Tibial nerve (tissue), 4 donors: ENCODE data around the gene AFF3. TPM values are rescaled to one million over a fixed set of nuclear protein-coding genes. Genes with fewer than 3 reads are reported as not detected.

Experiments
- DNase-seq, 2 donors: peaks; one replicate each; pipeline ENCODE4 v3.0.0-alpha.2; 2019; ENCODE audit warnings: low spot score in 2 of 2
- H3K27ac ChIP-seq, 4 donors: fragments of 200-600 bp; sonication (generic) in 3 of 4; one replicate each; pipeline ENCODE4 v1.5.1; 2017 to 2019; ENCODE audit warnings: mild to moderate bottlenecking in 1 of 4
- H3K27me3 ChIP-seq, 2 donors: fragments of 200-600 bp; sonication (generic) in 1 of 2; one replicate each; pipeline versions ENCODE4 v1.5.1 to v1.6.0; 2017 to 2019
- H3K36me3 ChIP-seq, 3 donors: fragments of 200-600 bp; sonication (generic); one replicate each; pipeline ENCODE4 v1.5.1; 2018 to 2019
- H3K4me1 ChIP-seq, 4 donors: fragments of 200-600 bp; sonication (generic) in 3 of 4; one replicate each; pipeline ENCODE4 v1.5.1; 2017 to 2019
- H3K4me3 ChIP-seq, 4 donors: fragments of 200-600 bp; sonication (generic) in 3 of 4; one replicate each; pipeline ENCODE4 v1.5.1; 2017 to 2019; ENCODE audit warnings: mild to moderate bottlenecking in 1 of 4, moderate library complexity in 1 of 4
- H3K9me3 ChIP-seq, 4 donors: fragments of 200-600 bp; sonication (generic) in 3 of 4; one replicate each; pipeline ENCODE4 v1.5.1; 2017 to 2019
- EP300 ChIP-seq, 2 donors: sonication (generic); formaldehyde crosslinking; IDR thresholded peaks; one replicate each; pipeline ENCODE4 v1.6.1; 2017; ENCODE audit warnings: antibody characterized with exemption in 2 of 2, mild to moderate bottlenecking in 1 of 2
- POLR2A ChIP-seq, 2 donors: fragments of 450-650 bp; IDR thresholded peaks; one replicate each; pipeline ENCODE4 v1.6.1; 2017; ENCODE audit warnings: antibody characterized with exemption in 2 of 2, mild to moderate bottlenecking in 2 of 2, moderate library complexity in 2 of 2
- WGBS, 2 donors: methylation state at CpG; one replicate each; pipeline ENCODE4 v1.1.5; 2018; 5-methylcytosine and 5-hydroxymethylcytosine counted together
- total RNA-seq, 4 donors: library from RNA; depleted of rRNA; stranded (reverse); fragments of >200 nt; gene quantifications; one replicate each; pipeline ENCODE4 v1.1.0, GENCODE V29; 2016
- TF ChIP-seq, protein P1 (sequence below), 5 experiments: fragments of 200-600 bp in 3 of 5; fragments of 450-650 bp in 2 of 5; sonication (generic) in 3 of 5; IDR thresholded peaks; one replicate each; pipeline ENCODE4 v1.5.1; 2016 to 2019; ENCODE audit warnings: antibody characterized with exemption in 5 of 5, mild to moderate bottlenecking in 3 of 5, moderate library complexity in 2 of 5

The AFF3 gene
- total RNA-seq, 4 donors from 2014 or later, result 7.2 to 36.0 (median 21.4) TPM

- Histone ChIP-seq H3K4me1 (peaks cover 0 to 5% (median 0%) of the 10 kb centered on the region in 4 donors), H3K27ac (no peak overlapping the region), H3K4me3 (no peak overlapping the region), H3K36me3 (no peaks in the 10 kb centered on the region), H3K9me3 (no peaks in the 10 kb centered on the region), H3K27me3 (no peaks in the 10 kb centered on the region)
- WGBS, 2 donors, result 92 to 93% methylated on average over 4 of the region's 4 CpGs
- no peak for TF ChIP-seq POLR2A (IDR thresholded peaks at IDR 0.05)
- TF ChIP-seq, protein P1, sequence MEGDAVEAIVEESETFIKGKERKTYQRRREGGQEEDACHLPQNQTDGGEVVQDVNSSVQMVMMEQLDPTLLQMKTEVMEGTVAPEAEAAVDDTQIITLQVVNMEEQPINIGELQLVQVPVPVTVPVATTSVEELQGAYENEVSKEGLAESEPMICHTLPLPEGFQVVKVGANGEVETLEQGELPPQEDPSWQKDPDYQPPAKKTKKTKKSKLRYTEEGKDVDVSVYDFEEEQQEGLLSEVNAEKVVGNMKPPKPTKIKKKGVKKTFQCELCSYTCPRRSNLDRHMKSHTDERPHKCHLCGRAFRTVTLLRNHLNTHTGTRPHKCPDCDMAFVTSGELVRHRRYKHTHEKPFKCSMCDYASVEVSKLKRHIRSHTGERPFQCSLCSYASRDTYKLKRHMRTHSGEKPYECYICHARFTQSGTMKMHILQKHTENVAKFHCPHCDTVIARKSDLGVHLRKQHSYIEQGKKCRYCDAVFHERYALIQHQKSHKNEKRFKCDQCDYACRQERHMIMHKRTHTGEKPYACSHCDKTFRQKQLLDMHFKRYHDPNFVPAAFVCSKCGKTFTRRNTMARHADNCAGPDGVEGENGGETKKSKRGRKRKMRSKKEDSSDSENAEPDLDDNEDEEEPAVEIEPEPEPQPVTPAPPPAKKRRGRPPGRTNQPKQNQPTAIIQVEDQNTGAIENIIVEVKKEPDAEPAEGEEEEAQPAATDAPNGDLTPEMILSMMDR (IDR thresholded peaks at IDR 0.05), result no peak
- no peak for TF ChIP-seq EP300 (IDR thresholded peaks at IDR 0.05)
- no peak for DNase-seq
Observed at GRCh38 chr2:99863236-99863902, 279.0 kb downstream of the AFF3 start.

DNA sequence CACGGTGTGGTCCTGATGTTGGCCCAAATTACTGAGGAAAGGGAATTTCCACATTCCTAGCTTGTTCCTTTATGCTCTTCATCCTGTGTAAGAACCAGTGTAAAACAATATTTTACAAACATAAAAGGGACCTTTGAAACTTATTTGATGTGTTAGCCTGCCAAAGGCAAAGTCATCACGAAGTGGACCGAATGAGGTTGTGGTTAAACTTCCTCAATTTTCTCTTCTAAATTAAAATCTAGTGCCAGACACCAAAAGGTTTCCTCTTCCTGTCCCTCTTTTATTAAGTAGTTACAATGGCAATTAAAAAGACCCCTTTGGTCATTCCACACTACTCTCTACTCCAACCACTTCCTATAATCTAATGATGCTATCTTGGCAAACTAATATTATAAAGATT is 279.8 kb downstream of the AFF3 start:
- H3K27me3 ChIP-seq, result no peaks in the 10 kb centered on the region
- DNase-seq, result no peak
- no peak overlapping the region for H3K27ac ChIP-seq
- no peaks in the 10 kb centered on the region for H3K36me3 ChIP-seq
- no peak overlapping the region for H3K4me3 ChIP-seq
- TF ChIP-seq, protein P1 (IDR thresholded peaks at IDR 0.05), result no peak
- TF ChIP-seq EP300 (IDR thresholded peaks at IDR 0.05), result no peak
- TF ChIP-seq POLR2A (IDR thresholded peaks at IDR 0.05), result no peak
- peaks cover 0 to 5% (median 0%) of the 10 kb centered on the region in 4 donors for H3K4me1 ChIP-seq
- WGBS, 2 donors, result 34 to 38% methylated on average over 3 of the region's 3 CpGs
- H3K9me3 ChIP-seq, result no peaks in the 10 kb centered on the region

GRCh38 chr2:99861376-99861760 is 281.0 kb downstream of the AFF3 start:
- Histone ChIP-seq H3K9me3 (no peaks in the 10 kb centered on the region), H3K4me1 (peaks cover 0 to 5% (median 0%) of the 10 kb centered on the region in 4 donors), H3K36me3 (no peaks in the 10 kb centered on the region), H3K27ac (no peak overlapping the region), H3K27me3 (no peaks in the 10 kb centered on the region), H3K4me3 (no peak overlapping the region)
- no peak for TF ChIP-seq POLR2A (IDR thresholded peaks at IDR 0.05)
- TF ChIP-seq EP300 (IDR thresholded peaks at IDR 0.05), result no peak
- TF ChIP-seq, protein P1 (IDR thresholded peaks at IDR 0.05), result no peak
- DNase-seq, result no peak
- 37 to 50% methylated on average over 2 of the region's 2 CpGs for WGBS, 2 donors

DNA sequence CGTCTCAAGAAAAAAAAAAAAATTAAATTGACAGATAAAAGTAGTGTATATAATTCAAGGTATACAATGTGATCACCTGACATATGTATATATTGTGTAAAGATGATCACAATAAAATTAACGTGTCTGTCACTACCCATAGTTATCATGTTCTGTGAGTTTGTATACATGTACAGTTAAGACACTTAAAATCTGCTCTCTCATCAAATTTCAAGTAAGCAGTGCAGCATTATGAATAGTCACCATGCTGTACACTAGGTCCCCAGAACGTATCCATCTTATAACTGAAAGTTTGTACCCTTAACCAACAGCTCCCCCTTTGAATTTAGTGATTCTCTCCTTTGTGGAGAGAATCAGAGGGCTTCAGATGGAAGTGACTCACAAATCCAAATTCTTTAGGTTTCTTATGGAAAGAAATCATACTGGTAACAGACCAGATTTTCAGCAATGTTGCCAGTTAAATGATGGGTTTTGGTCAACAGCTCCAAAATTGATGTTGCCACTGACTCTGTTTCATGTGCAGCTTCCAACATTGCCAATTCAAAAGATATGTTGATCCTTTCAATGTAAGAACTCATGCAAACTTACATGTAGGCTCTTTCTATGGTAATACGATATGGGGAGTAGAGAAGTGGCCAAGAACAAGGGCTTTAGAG is 281.5 kb downstream of the AFF3 start:
- Histone ChIP-seq H3K4me3 (no peak overlapping the region), H3K9me3 (peaks cover 0 to under 1% (median 0%) of the 10 kb centered on the region in 4 donors), H3K36me3 (no peaks in the 10 kb centered on the region), H3K27me3 (no peaks in the 10 kb centered on the region), H3K27ac (no peak overlapping the region), H3K4me1 (peaks cover 0 to 5% (median 0%) of the 10 kb centered on the region in 4 donors)
- WGBS, 2 donors, result 83 to 89% methylated on average over 4 of the region's 4 CpGs
- TF ChIP-seq EP300 (IDR thresholded peaks at IDR 0.05), result no peak
- TF ChIP-seq, protein P1 (IDR thresholded peaks at IDR 0.05), result no peak
- no peak for TF ChIP-seq POLR2A (IDR thresholded peaks at IDR 0.05)
- DNase-seq, result no peak

GRCh38 chr2:99858951-99859596 is 283.3 kb downstream of the AFF3 start:
- 84 to 86% methylated on average over 6 of the region's 6 CpGs for WGBS, 2 donors
- H3K27me3 ChIP-seq, result no peaks in the 10 kb centered on the region
- no peak overlapping the region for H3K4me3 ChIP-seq
- DNase-seq, result no peak
- H3K27ac ChIP-seq, result no peak overlapping the region
- peaks cover 0 to 5% (median 0%) of the 10 kb centered on the region in 4 donors for H3K4me1 ChIP-seq
- no peaks in the 10 kb centered on the region for H3K36me3 ChIP-seq
- TF ChIP-seq EP300 (IDR thresholded peaks at IDR 0.05) (no peak), POLR2A (IDR thresholded peaks at IDR 0.05) (no peak)
- TF ChIP-seq, protein P1 (IDR thresholded peaks at IDR 0.05), result no peak
- H3K9me3 ChIP-seq, result peaks cover 0 to 4% (median 0%) of the 10 kb centered on the region in 4 donors
